GM12875 (cell line): ENCODE data around the gene RNF40.

Source experiments
- H3K4me3 ChIP-seq: one replicate; pipeline ENCODE4 v1.5.1; 2011; ENCODE audit warnings: low read depth, low read length, control low read depth
- CTCF ChIP-seq: IDR thresholded peaks from 2 replicates; pipeline ENCODE4 v1.5.1; 2011; ENCODE audit warnings: low read depth, mild to moderate bottlenecking, control low read depth, inconsistent platforms, low read length, moderate library complexity, borderline replicate concordance; ENCODE audit not compliant: insufficient read depth

RNF40 gene

GRCh38 chr16:30761928-30762902 lies at the start of gene RNF40, which contains the start of gene CFAP119:
RNF40 (plus strand) TSS chr16:30762322; CDS start chr16:30762546, 224 bp downstream.
CFAP119 (minus strand) TSS chr16:30762062; CDS start chr16:30761748, 314 bp downstream.
- peak within 1 kb of the TSS; percentile 80 for H3K4me3 ChIP-seq

DNA sequence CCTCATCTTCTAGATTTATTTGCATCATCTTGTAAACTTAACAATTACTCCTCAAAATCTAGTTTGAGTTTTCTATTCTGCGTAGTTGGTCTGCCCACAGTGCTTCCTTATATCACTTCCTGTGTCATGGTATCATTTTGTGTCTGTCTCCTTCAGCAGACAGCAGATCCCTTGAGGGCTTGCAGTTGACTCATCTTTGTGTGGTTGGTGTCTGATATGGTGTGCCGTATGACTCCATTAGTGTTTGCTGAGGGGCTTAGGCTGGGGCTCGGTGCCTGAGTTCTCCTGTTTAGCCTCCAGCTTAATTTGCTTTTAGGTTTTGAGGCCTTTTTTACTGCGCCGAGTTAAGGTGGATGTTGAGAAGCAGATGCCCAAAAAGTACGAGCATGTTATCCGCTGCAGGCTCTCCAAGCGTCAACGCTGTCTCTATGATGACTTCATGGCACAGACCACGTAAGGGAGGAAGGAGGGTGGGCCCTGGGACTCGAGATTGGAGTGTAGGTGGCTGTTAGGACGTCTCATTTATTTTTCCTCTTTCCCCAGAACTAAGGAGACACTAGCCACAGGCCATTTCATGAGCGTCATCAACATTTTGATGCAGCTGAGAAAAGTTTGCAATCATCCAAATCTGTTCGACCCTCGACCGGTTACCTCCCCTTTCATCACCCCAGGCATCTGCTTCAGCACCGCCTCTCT lies 46.2 kb upstream of the RNF40 start:
- no peak for TF ChIP-seq CTCF
- H3K4me3 ChIP-seq, result no peak overlapping the region

More at GRCh38 chr16:30761928-30762902, at the start of gene RNF40, which contains the start of gene CFAP119:
- TF ChIP-seq CTCF, result no peak

- no peak for TF ChIP-seq CTCF
Observed at GRCh38 chr16:30720086-30720485, 42.0 kb upstream of the RNF40 start.

GRCh38 chr16:30720694-30721093 lies 41.4 kb upstream of the RNF40 start:
- TF ChIP-seq CTCF, result no peak

More at GRCh38 chr16:30720086-30720485, 42.0 kb upstream of the RNF40 start:
- no peak overlapping the region for H3K4me3 ChIP-seq

GRCh38 chr16:30721167-30721566 lies 41.0 kb upstream of the RNF40 start:
- no peak for TF ChIP-seq CTCF
- no peak overlapping the region for H3K4me3 ChIP-seq

More at GRCh38 chr16:30720694-30721093, 41.4 kb upstream of the RNF40 start:
- H3K4me3 ChIP-seq, result no peak overlapping the region

GRCh38 chr16:30721606-30722005 lies 40.5 kb upstream of the RNF40 start:
- no peak overlapping the region for H3K4me3 ChIP-seq
- TF ChIP-seq CTCF, result no peak
